GM21737 (cell line): Measurements from ENCODE around the gene DISP3.

Experiments used
- ATAC-seq: cut with Tn5 transposase; IDR thresholded peaks from one replicate; pipeline ENCODE4 v1.9.1; 2021; ENCODE audit warnings: mild to moderate bottlenecking, moderate library complexity; ENCODE audit not compliant: unreplicated experiment

DISP3 gene

DNA sequence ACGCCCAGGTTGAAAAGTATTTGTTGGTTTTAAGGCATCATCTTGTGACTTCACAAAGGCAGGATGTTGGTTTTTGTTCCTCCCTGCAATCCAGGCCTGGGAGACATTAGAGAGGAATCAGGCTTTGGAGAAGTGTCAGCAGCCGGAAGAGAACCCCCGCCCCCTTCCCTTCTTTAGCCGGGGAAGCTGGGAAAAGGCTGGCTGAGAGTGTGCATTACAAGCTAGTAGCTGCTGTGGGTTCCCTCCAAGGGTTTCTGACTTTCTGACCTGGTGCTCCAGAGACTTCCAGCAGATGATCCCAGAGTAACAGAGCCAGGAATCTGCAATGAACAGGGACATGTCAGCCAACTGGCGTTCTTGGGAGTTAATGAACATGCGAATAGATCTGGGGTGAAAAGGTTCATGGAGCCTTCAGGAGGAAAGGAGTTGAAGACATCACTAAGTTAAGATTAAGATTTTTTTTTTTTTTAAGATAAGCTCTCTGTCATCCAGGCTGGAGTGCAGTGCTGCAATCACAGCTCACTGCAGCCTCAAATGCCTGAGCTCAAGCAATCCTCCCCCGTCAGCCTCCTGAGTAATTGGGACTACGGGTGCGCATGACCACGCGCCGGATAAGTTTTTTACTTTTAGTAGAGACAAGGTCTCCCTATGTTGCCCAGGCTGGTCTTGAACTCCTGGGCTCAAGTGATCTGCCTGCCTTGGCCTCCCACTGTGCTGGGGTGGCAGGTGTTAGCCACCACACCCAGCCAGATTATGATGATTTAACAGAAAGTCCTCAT lies 7.5 kb downstream of the DISP3 start:
- no peak for ATAC-seq

DNA sequence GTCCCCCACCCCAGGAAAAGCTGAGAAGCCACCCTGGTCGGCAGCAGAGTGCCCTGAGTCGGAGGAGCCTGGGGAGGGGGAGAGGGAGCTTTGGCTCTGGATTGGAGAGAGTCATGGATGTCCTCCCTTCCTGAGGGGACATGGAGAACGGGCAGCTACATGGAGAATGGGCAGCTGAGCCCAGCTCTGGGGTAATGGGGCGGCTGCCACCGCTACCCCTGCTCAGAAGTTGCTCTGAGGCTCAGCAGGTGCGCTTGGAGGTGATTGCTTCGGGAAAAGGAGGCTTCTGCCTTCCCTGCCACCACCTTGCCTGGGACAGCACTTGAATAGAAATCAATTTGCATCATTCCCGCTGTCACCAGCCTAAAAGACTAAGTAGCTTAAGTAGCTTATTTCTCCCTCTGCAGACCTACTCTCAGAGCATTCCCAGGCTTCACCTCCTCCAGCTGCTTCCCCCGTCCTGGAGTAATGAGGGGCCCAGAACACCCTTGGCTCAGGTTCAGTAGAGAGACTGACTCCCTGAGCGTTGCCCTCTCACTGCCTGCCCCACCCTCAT lies 8.3 kb downstream of the DISP3 start:
- no peak for ATAC-seq

DNA sequence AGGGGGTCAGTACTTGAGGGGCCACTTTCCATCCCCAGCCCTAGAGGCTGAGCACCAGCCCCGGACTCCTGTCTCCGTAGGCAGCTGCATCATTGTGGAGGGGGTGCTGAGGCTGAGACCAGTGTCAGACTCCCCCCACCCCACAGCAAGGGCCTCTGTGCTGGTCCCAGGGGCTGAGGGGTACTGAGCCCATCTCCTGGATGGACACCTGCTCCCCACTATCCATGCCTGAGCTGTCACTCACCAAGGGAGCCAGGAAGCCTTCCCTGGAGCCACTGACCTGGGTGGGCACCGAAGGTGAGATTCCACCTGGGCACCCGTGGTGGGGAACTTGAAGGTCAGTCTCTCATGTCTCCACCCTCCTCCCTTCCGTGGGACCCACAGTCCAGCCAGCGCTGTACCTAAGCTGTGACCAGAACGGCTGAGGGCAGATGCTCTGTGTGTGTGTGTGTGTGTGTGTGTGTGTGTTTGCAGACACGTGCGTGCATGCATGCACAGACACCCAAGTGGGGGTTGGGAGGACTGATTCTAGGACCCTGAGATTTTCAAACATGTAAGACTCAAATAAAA lies 9.3 kb downstream of the DISP3 start:
- ATAC-seq, result no peak

DNA sequence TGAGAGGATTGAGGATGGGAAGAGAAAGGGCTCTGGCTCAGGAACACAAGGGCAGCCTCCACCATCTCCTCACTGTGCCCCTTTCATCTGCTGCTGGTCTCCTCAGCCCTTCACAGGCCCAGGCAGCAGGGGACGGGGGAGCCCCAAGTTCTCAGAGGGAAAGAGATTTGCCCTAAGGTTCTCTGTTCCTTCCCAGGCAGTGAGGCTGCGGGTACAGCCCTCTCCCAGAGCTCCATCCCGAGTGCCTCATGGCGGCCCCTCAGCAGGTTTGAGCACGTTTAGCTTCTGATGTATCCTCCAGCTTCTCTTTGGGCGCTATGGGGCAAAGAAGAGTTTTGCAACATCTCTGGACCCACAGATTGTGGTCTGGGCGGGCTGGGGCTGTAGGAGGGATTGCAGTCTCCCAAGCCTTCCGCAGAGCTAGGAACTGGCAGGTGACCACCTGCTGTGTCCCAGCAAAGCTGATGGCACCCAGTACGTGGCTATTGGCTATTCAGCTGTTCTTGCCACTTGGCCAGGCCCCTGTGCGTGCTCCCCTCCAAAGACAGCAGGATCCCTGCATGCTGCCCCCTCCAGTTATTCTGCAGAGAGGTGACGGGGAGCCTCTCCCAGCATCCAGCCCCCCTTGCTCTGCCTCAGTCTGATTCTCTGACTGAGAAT lies 10.1 kb downstream of the DISP3 start:
- ATAC-seq, result no peak

DNA sequence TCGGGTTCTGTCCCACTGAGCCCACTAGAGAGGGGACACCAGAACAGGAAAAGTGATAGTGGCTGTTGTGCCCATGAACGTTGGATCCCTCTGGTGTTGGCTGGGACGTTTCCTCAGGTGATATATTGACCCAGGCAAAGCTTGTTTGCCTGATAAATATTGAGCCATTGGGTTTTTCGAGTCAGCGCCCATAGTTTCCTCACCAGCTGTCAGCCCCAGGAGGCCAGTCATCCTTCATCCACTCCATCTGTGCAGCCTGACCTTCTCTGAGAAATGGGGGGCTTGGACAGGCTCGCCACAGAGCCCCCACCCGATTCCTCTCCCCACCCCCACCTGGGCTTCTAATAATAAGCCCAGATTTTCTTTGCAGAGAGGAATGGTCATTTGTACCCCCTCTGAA lies 13.3 kb downstream of the DISP3 start:
- ATAC-seq, result no peak

DNA sequence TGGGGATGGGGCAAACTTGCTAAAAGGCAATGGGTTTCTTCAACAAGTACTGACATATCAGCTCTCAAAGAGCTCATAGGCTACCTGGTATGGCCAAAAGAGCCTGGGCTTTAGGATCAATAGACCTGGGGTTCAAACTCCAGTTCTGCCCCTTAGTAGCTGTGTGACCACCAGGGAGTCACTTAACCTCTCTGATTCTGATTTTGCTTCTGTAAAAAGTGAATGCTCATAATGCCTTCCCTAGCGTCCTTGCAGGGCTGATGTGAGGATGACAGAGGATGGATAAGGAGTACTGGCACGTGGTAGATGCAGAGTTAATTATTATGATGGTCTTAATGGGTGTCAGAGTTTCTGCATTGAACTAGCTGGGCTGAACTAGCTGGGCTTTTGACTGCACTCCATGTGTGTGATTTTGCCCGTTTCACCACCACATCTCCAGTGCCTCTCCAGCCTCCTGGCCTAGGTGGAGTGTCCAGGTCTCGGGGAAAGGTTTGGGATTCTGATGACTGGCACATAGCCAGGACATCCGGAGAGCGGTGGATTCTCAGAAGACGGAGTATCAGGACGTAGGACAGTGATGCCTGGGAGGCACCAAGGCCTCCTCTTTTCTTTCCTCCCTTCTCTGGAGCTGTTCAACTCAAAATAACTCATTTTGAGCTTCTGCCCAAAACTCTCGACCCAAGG lies 15.2 kb downstream of the DISP3 start:
- no peak for ATAC-seq

DNA sequence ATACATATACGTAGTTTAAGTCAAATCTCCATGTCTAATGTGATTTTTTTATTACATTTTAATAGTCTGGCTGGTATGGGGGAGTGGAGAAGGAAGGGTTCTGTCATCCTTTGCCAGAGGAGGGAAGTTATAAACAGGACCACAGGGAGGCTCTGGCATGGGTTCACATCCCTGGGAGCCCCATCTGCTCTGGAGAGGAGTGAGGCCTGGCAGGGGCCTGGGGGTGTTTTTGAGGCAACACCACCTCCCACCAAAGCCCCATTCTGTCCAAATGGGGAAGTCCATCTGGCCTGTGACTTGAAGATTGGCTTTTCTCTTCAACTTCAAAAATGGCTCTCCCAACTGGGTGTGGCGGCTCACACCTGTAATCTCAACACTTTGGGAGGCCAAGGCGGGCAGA lies 15.8 kb downstream of the DISP3 start:
- ATAC-seq, result no peak

DNA sequence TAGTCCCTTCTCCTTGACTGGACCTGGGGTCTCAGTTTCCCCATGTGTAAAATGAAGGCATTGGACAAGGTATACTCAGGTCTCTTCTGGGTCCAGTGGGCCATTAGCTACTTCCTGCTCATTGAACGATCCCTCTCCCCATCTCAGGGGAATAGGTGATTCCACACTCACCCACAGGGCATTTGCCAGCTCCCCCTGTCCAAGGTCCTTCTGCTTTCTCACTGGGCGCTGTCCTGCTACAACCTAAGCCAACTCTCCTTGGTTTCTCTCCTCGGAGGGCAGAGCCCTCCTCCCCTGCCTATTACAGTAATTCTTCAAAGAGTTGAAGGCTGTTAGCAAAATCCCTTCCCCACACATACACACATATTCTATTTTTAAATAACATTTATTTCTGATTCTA lies 16.6 kb downstream of the DISP3 start:
- no peak for ATAC-seq

DNA sequence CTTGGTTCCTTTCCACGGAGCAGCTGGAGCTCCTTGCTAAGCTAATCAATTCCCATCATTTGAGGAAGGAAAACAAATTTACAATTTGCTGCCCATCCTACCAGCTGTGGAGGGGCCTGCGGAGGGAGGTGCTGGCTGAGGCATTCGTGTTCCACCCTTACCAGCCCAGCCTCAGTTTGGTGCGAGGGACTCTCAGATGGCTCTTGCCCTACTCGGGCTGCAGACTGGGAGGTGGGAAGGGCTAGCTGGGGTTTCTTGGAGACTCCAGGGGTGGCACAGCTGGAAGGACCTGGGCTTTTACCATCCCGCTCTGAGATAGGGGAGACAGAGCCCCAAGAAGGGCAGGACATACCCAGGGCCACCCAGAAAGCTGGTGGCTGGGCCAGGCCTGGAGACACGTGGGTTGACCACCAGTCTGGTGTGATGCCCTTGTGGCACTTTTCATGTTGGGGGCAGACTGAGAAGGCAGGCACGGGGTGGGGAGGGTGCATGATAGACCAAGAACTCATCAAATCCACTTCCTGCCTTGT lies 17.7 kb downstream of the DISP3 start:
- ATAC-seq, result no peak

DNA sequence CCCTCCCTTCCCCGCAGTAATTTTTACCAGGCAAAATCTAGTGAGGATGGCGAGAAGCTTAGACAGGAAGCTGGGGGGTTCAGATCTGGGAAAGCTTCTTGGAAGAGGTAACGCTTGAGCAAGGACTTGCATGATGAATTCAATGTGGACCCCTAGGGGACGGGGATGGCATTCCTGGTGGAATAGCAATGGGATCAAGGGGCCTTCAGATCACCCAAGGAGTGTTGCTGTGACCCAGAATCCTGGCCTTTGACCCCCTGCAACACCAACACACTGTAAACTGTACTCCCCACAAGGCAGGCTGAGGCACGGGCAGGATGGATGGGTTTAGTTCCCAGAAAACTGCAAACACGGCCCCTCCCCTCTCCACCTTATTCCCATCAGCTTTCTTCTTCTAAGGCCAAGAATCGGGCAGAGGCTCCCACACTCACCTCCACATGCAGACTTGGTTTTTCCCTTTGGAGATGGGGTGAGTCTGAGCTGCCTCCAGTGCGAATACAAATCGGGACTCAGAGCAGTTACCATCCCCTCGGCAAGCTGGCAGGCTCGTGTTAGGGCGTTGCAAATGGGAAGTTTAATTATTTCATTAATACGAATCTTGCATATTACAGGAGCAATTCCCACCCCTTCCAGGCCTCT lies 20.1 kb downstream of the DISP3 start:
- ATAC-seq, result no peak

DNA sequence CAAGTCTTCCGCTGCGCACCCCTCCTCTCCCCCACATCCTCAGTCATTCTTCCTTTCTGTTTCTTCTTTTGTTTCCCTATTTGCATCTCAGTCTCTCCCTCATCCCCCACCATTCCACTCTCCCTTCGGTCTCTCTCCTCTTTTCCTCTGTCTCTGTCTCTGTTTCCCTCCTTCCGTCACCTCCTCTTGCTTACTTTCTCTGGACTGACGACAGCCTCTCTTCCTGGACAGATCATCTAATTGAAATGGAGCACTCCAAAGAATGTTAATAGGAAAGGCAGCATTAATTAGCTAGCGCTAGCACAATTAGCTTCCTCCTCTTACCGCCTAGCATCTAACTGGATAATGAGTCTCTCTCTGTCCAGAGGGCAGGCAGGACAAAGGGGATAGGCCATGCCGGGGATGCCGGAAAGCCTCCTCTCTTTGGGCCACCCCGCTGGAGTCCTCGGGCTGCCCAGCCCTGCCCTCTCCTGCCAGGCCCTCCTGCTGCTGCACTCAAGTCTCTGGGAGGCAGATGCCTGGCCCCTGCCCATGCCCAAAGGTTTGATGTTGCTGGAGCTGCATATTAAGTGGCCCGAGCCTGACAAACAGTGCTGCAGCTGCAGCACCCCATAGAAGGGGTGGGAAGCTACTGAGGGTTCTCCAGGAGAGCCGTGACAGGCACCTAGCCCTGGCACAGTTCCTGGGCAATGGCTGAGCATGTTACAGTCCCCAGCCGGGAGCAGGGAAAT lies 20.8 kb downstream of the DISP3 start:
- ATAC-seq, result no peak

DNA sequence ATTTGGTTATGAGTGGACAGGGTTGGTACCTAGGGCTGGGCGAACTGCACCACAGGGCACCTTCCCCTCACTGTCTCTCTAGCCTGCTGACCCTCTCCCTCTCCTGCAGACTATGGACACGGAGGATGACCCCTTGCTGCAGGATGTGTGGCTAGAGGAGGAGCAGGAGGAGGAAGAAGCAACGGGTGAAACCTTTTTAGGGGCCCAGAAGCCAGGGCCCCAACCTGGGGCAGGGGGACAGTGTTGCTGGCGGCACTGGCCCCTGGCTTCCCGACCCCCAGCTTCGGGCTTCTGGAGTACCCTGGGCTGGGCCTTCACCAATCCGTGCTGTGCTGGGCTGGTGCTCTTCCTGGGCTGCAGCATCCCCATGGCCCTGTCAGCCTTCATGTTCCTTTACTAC lies 21.9 kb downstream of the DISP3 start:
- ATAC-seq, result no peak

DNA sequence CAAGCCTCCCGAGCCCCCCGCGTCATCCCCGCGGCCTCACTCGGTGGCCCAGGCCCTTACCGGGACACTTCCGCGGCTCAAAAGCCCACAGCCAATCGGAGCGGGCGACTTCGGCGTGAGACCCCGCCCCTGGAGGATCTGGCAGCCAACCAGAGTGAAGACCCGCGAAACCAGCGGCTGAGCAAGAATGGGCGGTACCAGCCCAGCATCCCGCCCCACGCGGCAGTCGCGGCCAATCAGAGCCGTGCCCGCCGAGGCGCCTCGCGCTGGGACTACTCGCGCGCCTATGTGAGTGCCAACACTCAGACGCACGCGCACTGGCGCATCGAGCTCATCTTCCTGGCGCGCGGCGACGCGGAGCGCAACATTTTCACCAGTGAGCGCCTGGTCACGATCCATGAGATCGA lies 22.5 kb downstream of the DISP3 start:
- ATAC-seq, result no peak

DNA sequence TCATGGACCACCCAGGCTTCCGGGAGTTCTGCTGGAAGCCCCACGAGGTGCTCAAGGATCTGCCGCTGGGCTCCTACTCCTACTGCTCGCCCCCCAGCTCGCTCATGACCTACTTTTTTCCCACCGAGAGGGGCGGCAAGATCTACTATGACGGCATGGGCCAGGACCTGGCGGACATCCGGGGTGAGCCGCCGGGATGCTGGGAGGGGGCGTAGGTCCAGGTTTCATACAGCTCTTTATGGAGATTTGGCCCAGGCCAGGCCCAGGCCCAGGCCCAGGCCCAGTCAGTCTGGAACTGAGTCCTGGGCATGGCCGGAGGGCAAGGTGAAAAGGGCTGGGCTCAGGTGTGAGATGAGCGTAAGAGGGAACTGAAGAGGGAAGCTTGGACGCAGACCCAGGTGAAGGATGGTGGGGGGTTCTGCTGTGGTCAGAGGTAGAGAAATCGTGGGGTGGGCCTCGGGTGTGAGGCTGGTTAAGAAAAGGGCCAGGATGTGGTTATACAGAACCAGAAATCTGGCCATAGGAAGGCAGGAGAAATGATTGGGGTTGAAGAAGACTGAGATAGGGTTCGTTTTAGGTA lies 23.0 kb downstream of the DISP3 start:
- no peak for ATAC-seq

DNA sequence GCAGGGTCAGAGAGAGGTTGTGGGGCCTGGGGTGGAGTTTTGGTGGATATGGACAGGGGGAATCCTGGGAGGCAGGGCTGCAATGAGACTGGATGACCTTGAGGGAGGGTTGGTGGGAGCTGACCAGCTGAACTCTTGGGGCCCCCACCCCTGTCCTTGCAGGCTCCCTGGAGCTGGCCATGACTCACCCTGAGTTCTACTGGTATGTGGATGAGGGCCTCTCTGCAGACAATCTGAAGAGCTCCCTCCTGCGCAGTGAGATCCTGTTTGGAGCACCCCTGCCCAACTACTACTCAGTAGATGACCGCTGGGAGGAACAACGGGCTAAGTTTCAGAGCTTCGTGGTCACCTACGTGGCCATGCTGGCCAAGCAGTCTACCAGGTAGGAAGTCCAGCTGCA lies 23.6 kb downstream of the DISP3 start:
- no peak for ATAC-seq

DNA sequence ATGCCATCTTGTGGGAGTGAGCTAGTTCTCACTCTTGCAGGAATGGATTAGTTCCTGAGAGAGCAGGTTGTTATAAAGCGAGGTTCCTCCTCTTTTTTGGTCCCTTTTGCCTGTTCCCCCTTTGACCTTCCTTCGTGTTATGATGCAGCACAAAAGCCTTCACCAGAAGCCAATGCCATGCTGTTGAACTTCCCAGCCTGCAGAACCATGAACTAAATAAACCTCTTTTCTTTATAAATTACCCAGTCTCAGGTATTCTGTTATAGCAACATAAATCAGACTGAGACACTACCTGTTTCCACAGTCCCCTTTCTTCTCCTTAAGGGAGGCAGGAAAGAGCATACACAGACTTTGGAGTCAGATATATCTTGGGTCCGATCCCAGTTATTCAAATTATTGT lies 25.6 kb downstream of the DISP3 start:
- ATAC-seq, result no peak

DNA sequence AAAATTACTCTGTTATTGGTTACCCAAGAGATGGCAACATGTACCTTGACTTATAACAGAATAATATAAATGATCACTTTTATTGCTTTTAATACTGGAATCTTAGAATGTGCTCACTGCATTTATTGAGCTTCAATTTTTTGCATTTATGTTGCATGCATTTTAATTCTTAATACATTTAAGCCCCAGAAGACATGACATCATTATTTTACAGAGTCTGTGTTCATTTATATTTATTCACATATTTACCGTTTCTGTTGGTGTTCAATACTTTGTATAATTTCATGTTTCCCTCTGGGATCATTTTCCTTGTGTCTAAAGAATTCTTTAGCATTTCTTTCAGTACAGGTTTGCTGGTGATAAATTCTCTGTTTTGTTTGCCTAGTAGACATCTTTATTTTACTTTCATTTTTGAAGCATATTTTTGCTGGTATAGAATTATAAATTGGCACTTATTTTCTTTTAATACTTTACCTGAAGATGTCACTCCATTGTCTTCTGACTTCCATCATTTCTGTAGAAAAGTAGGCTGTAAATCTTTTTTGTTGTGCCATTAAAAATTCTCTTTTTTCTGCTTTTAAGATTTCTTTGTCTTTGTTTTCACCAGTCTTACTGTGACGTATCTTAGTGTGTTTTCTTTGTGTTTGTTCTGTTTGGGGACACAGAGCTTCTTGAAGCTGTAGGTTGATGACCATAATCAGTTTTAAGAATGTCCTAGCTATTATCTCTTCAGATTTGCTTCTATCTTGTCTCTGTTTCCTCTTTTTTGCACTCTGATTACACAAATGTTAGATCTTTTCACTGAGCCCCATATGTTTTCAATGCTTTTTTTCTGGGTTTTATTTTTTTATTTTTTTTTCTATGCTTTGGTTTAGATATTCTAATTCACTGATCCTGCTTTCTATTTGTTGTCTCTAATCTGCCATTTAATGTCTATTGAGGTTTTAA lies 26.9 kb downstream of the DISP3 start:
- no peak for ATAC-seq

DNA sequence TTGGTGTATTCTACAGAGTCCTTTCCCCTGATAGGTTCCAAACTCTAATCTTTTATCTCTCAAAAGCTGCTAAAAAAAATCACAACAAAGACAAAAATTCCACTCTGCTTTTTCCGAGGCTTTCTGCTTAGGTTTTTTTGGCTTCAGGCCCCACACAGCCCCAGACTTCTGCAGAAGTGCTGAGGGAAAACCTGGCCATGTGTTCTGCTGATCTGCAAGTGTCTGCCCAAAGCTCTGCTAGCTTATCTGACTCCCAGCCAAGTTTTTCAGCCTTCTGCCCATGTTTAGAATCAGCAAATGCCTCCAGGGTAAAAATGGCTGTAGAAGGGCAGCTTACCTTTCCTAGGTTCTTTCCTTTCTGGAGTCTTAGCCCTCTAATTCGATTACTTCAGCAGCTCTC lies 28.4 kb downstream of the DISP3 start:
- ATAC-seq, result no peak

DNA sequence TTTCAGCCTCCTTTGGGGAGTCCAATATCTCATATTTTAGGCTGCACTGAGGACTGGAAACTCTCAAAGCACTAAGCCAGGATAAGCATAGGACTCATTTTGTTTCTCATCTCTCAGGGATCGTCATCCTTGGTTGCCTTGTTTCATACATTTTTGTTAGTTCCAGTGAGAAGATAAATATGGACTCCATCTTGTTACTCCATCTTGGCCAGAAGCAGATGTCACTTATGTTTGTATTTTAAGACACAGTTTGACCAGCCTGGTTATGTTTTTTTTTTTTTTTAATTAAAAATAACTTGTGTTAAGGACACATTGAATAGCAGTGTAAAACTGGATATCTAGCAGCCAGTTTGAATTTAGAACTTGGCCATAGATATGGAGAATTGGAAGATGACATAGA lies 34.7 kb downstream of the DISP3 start:
- ATAC-seq, result no peak
